ENCODE measurements around the gene PRR35. TPM values are rescaled to one million over a fixed set of nuclear protein-coding genes. Genes with fewer than 3 reads are reported as not detected.

Gene PRR35
- total and polyA plus RNA-seq, 7 donors = not detected

GRCh38 chr16:520847-521246 is 39.3 kb upstream of the PRR35 start:
- H3K27me3 ChIP-seq = no peaks in the 10 kb centered on the region
- H3K9me3 ChIP-seq = no peaks in the 10 kb centered on the region
- WGBS, 2 donors = 92 to 95% methylated on average over 13 of the region's 13 CpGs
- DNase-seq = no peak
- H3K36me3 ChIP-seq = peaks cover 8 to 40% (median 20%) of the 10 kb centered on the region in 4 donors
- H3K27ac ChIP-seq = no peak overlapping the region
- intact Hi-C loops (cut with DNase I) = no loop called here
- no peak overlapping the region for H3K4me3 ChIP-seq
- peaks cover 0 to 19% (median 8%) of the 10 kb centered on the region in 4 donors for H3K4me1 ChIP-seq
- TF ChIP-seq POLR2AphosphoS5 (IDR thresholded peaks at IDR 0.05) (no peak), CTCF (IDR thresholded peaks at IDR 0.05) (no peak), EP300 (IDR thresholded peaks at IDR 0.05) (no peak), POLR2A (IDR thresholded peaks at IDR 0.05) (no peak)

- TF ChIP-seq EP300 (IDR thresholded peaks at IDR 0.05) = no peak
- TF ChIP-seq CTCF (IDR thresholded peaks at IDR 0.05) = peak in 1 of 4 experiments; percentile 41
- no peak overlapping the region for H3K27ac ChIP-seq
- 36 to 79% methylated on average over 34 of the region's 34 CpGs for WGBS, 2 donors
- H3K4me1 ChIP-seq = peaks cover 0 to 27% (median 16%) of the 10 kb centered on the region in 4 donors
- peaks cover 8 to 32% (median 18%) of the 10 kb centered on the region in 4 donors for H3K36me3 ChIP-seq
- no peaks in the 10 kb centered on the region for H3K27me3 ChIP-seq
- no peaks in the 10 kb centered on the region for H3K9me3 ChIP-seq
- no peak overlapping the region for H3K4me3 ChIP-seq
- intact Hi-C loops (cut with DNase I) = no loop called here
- DNase-seq = no peak
These were observed 38.6 kb upstream of the PRR35 start for GRCh38 chr16:521381-522210.

- DNase-seq = no peak
- peaks cover 8 to 26% (median 18%) of the 10 kb centered on the region in 4 donors for H3K36me3 ChIP-seq
- peaks cover 0 to 30% (median 18%) of the 10 kb centered on the region in 4 donors for H3K4me1 ChIP-seq
- 44 to 76% methylated on average over 23 of the region's 23 CpGs for WGBS, 2 donors
- no peak for TF ChIP-seq POLR2A (IDR thresholded peaks at IDR 0.05)
- no peak for TF ChIP-seq EP300 (IDR thresholded peaks at IDR 0.05)
- TF ChIP-seq CTCF (IDR thresholded peaks at IDR 0.05) = no peak
- TF ChIP-seq POLR2AphosphoS5 (IDR thresholded peaks at IDR 0.05) = no peak
- no peak overlapping the region for H3K4me3 ChIP-seq
- H3K9me3 ChIP-seq = no peaks in the 10 kb centered on the region
- no peaks in the 10 kb centered on the region for H3K27me3 ChIP-seq
- no peak overlapping the region for H3K27ac ChIP-seq
- intact Hi-C loops (cut with DNase I) = no loop called here
These were observed 37.7 kb upstream of the PRR35 start for GRCh38 chr16:522320-523096.

- intact Hi-C loops (cut with DNase I) = no loop called here
- Histone ChIP-seq H3K27me3 (no peaks in the 10 kb centered on the region), H3K4me3 (no peak overlapping the region), H3K27ac (no peak overlapping the region), H3K4me1 (peaks cover 0 to 31% (median 18%) of the 10 kb centered on the region in 4 donors), H3K36me3 (peaks cover 8 to 26% (median 18%) of the 10 kb centered on the region in 4 donors), H3K9me3 (no peaks in the 10 kb centered on the region)
- no peak for DNase-seq
- 88 to 93% methylated on average over 22 of the region's 22 CpGs for WGBS, 2 donors
- TF ChIP-seq POLR2A (IDR thresholded peaks at IDR 0.05) (no peak), EP300 (IDR thresholded peaks at IDR 0.05) (no peak), CTCF (IDR thresholded peaks at IDR 0.05) (no peak), POLR2AphosphoS5 (IDR thresholded peaks at IDR 0.05) (no peak)
These were observed 37.0 kb upstream of the PRR35 start for GRCh38 chr16:523097-523741.

Measured in sigmoid colon (tissue), 7 donors.